Kidney (tissue), 14 donors: Measurements from ENCODE around the gene MPZL1. TPM values are rescaled to one million over a fixed set of nuclear protein-coding genes. Genes with fewer than 3 reads are reported as not detected.

Experiments used
- DNase-seq, 5 donors: peaks; one replicate each; pipeline ENCODE4 v3.0.0-alpha.2; 2013 to 2020
- FAIRE-seq: peaks from 2 replicates; lab custom pipeline; 2012; peaks lifted over from hg19 to GRCh38; lab: Jason Lieb, UNC
- H3K27ac ChIP-seq, 2 donors: one replicate each; pipeline ENCODE4 v1.7.0; 2013; ENCODE audit warnings: low read depth in 2 of 2, low read length in 2 of 2, inconsistent platforms in 1 of 2
- H3K27me3 ChIP-seq: one replicate; pipeline ENCODE4 v1.7.1; 2013; ENCODE audit warnings: low read length, inconsistent platforms; ENCODE audit not compliant: control insufficient read depth, insufficient read depth
- H3K36me3 ChIP-seq, 3 donors: one replicate each; pipeline versions ENCODE4 v1.7.0 to v1.7.1; 2013; ENCODE audit warnings: low read length in 3 of 3, control low read depth in 1 of 3, inconsistent platforms in 1 of 3; ENCODE audit not compliant: insufficient read depth in 3 of 3, control insufficient read depth in 2 of 3
- H3K4me1 ChIP-seq, 3 donors: one replicate each; pipeline versions ENCODE4 v1.7.0 to v1.7.1; 2013; ENCODE audit warnings: low read length in 3 of 3, inconsistent platforms in 1 of 3, low read depth in 1 of 3; ENCODE audit not compliant: control insufficient read depth in 2 of 3, insufficient read depth in 2 of 3
- H3K4me3 ChIP-seq, 3 donors: one replicate each; pipeline versions ENCODE4 v1.7.0 to v1.8.1; 2013; ENCODE audit warnings: low read length in 3 of 3, control low read depth in 1 of 3, inconsistent platforms in 1 of 3
- H3K9ac ChIP-seq, 3 donors: one replicate each; pipeline versions ENCODE4 v1.7.0 to v1.7.1; 2013; ENCODE audit warnings: low read length in 3 of 3, control low read depth in 1 of 3, inconsistent platforms in 1 of 3
- H3K9me3 ChIP-seq, 3 donors: one replicate each; pipeline versions ENCODE4 v1.7.0 to v1.7.1; 2013; ENCODE audit warnings: low read length in 3 of 3, control low read depth in 1 of 3, inconsistent platforms in 1 of 3; ENCODE audit not compliant: control insufficient read depth in 2 of 3, insufficient read depth in 1 of 3
- CTCF ChIP-seq: IDR thresholded peaks from 3 replicates; pipeline ENCODE4 v1.5.1; 2012; ENCODE audit warnings: mild to moderate bottlenecking, moderate library complexity, borderline replicate concordance; ENCODE audit not compliant: insufficient read depth; ENCODE audit errors: extremely low read depth
- intact Hi-C: fragments of 100-400 bp; cut with DNase I; formaldehyde crosslinking; loops from one replicate; pipeline ENCODE4 v1.11.1; 2022
- polyA plus RNA-seq: library from polyadenylated mRNA; stranded (reverse); fragments of 350-450 nt; fragmentation: Illumina TruSeq; extraction: RNeasy Lipid Tissue Mini Kit (QIAGEN cat#74804); gene quantifications from one replicate; pipeline ENCODE4 v1.2.3, GENCODE V29; 2014; ENCODE audit warnings: low read depth, low replicate concordance; ENCODE audit not compliant: insufficient read depth
- total RNA-seq: library from RNA; stranded (reverse); fragmentation: NEBNext Ultra II Directional; extraction: Animal tissue kit (Norgen Biotek cat#: 25700); gene quantifications from one replicate; pipeline ENCODE4 v1.2.1, GENCODE V29; 2021
- donor health status: control.
- donor health status: control.
- donor health status: control.
- donor health status: control.
- donor health status: control.
- donor health status: DM: yes; HTN: yes; CAD: no.
- donor health status: Normal renal cell carcinoma (clear cell type).

Gene MPZL1
- total and polyA plus RNA-seq, 2 donors from 2014 or later, result 42.1 to 98.3 TPM

- FAIRE-seq (no peak), DNase-seq (no peak)
- Histone ChIP-seq H3K4me1 (no peaks in the 10 kb centered on the region), H3K9me3 (no peaks in the 10 kb centered on the region), H3K36me3 (peaks cover 0 to 8% (median 5%) of the 10 kb centered on the region in 3 donors), H3K27ac (no peak overlapping the region), H3K4me3 (no peak overlapping the region), H3K27me3 (no peaks in the 10 kb centered on the region), H3K9ac (no peak overlapping the region)
- intact Hi-C loops, result no loop called here
- TF ChIP-seq CTCF, result no peak
Observed at GRCh38 chr1:167765496-167765895, 43.7 kb downstream of the MPZL1 start.

GRCh38 chr1:167766538-167766937, 44.8 kb downstream of the MPZL1 start:
- no peak for TF ChIP-seq CTCF
- Histone ChIP-seq H3K4me3 (no peak overlapping the region), H3K9me3 (no peaks in the 10 kb centered on the region), H3K27me3 (no peaks in the 10 kb centered on the region), H3K4me1 (no peaks in the 10 kb centered on the region), H3K9ac (no peak overlapping the region), H3K27ac (no peak overlapping the region), H3K36me3 (peaks cover 0 to 8% (median 5%) of the 10 kb centered on the region in 3 donors)
- FAIRE-seq (no peak), DNase-seq (no peak)
- intact Hi-C loops, result no loop called here

GRCh38 chr1:167767761-167768160, 46.0 kb downstream of the MPZL1 start:
- no peaks in the 10 kb centered on the region for H3K4me1 ChIP-seq
- no peak overlapping the region for H3K4me3 ChIP-seq
- FAIRE-seq, result no peak
- intact Hi-C loops, result no loop called here
- H3K27me3 ChIP-seq, result no peaks in the 10 kb centered on the region
- H3K9me3 ChIP-seq, result no peaks in the 10 kb centered on the region
- no peak for TF ChIP-seq CTCF
- DNase-seq, result no peak
- peaks cover 0 to 8% (median 5%) of the 10 kb centered on the region in 3 donors for H3K36me3 ChIP-seq
- H3K9ac ChIP-seq, result no peak overlapping the region
- H3K27ac ChIP-seq, result no peak overlapping the region

- Histone ChIP-seq H3K27me3 (no peaks in the 10 kb centered on the region), H3K4me1 (no peaks in the 10 kb centered on the region), H3K36me3 (peaks cover 3 to 16% (median 5%) of the 10 kb centered on the region in 3 donors), H3K9me3 (no peaks in the 10 kb centered on the region), H3K27ac (no peak overlapping the region), H3K9ac (no peak overlapping the region), H3K4me3 (no peak overlapping the region)
- FAIRE-seq, result no peak
- TF ChIP-seq CTCF, result no peak
- no peak for DNase-seq
- intact Hi-C loops, result no loop called here
Observed at GRCh38 chr1:167770127-167770526, 48.3 kb downstream of the MPZL1 start.
